Measurements from ENCODE around the gene HINT2.

- TF ChIP-seq CTCF (conservative IDR thresholded peaks at IDR 0.05; ENCODE audit: low read depth, low read length), result no peak
- no peak for TF ChIP-seq EZH2 (IDR thresholded peaks at IDR 0.05; ENCODE audit: borderline replicate concordance, low read depth, low read length, poor library complexity, severe bottlenecking)
Observed at GRCh38 chr9:35763803-35764202, 51.0 kb downstream of the HINT2 start.

Data from A673 (cell line).